Nephron (organoid): ENCODE results near the gene PADI3.

Source experiments
- H3K27ac Mint-ChIP-seq, 3 experiments: 2 replicates each; pipeline ENCODE4 v1.8.0; 2020; ENCODE audit warnings: mixed read lengths in 3 of 3, mild to moderate bottlenecking in 2 of 3, moderate library complexity in 1 of 3
- H3K27me3 Mint-ChIP-seq: 2 replicates; pipeline ENCODE4 v1.8.0; 2021; ENCODE audit warnings: low read depth, mild to moderate bottlenecking, moderate library complexity, mixed read lengths
- H3K36me3 Mint-ChIP-seq: 2 replicates; pipeline ENCODE4 v1.8.0; 2020; ENCODE audit warnings: low read depth, mixed read lengths
- H3K4me1 Mint-ChIP-seq: 2 replicates; pipeline ENCODE4 v1.8.0; 2020; ENCODE audit warnings: mixed read lengths
- H3K4me3 Mint-ChIP-seq, 3 experiments: 2 replicates each; pipeline ENCODE4 v1.8.0; 2020; ENCODE audit warnings: mild to moderate bottlenecking in 3 of 3, mixed read lengths in 3 of 3, moderate library complexity in 2 of 3
- H3K9me3 Mint-ChIP-seq: 2 replicates; pipeline ENCODE4 v1.8.0; 2020; ENCODE audit warnings: mixed read lengths
- CTCF ChIP-seq, 3 experiments: fragments of 200-600 bp; sonication (generic); IDR thresholded peaks; one replicate each; pipeline ENCODE4 v1.5.0; 2021; ENCODE audit warnings: antibody characterized with exemption in 3 of 3; ENCODE audit not compliant: unreplicated experiment in 3 of 3

The PADI3 gene

GRCh38 chr1:17212487-17213121 is 36.3 kb upstream of the PADI3 start:
- Mint-ChIP-seq H3K27me3 (peaks cover 5% of the 10 kb centered on the region), H3K27ac (peak overlapping the region; percentile 86 to 93 (median 89)), H3K36me3 (no peaks in the 10 kb centered on the region), H3K4me1 (peaks cover 28% of the 10 kb centered on the region), H3K9me3 (no peaks in the 10 kb centered on the region), H3K4me3 (peak overlapping the region; percentile 26 to 55 (median 28))
- no peak for TF ChIP-seq CTCF (IDR thresholded peaks at IDR 0.05; ENCODE audit: unreplicated experiment in 3 of 3)

GRCh38 chr1:17213148-17213781 is 35.6 kb upstream of the PADI3 start:
- peak overlapping the region; percentile 86 to 93 (median 89) for H3K27ac Mint-ChIP-seq
- H3K9me3 Mint-ChIP-seq: no peaks in the 10 kb centered on the region
- H3K36me3 Mint-ChIP-seq: no peaks in the 10 kb centered on the region
- no peak for TF ChIP-seq CTCF (IDR thresholded peaks at IDR 0.05; ENCODE audit: unreplicated experiment in 3 of 3)
- H3K27me3 Mint-ChIP-seq: peaks cover 5% of the 10 kb centered on the region
- H3K4me1 Mint-ChIP-seq: peaks cover 28% of the 10 kb centered on the region
- H3K4me3 Mint-ChIP-seq: peak overlapping the region; percentile 23 to 55 (median 28)

- Mint-ChIP-seq H3K27me3 (peaks cover 5% of the 10 kb centered on the region), H3K9me3 (no peaks in the 10 kb centered on the region), H3K27ac (peak overlapping the region in 2 of 3 experiments; percentile 89 to 93), H3K4me3 (no peak overlapping the region), H3K36me3 (no peaks in the 10 kb centered on the region), H3K4me1 (peaks cover 27% of the 10 kb centered on the region)
- TF ChIP-seq CTCF (IDR thresholded peaks at IDR 0.05; ENCODE audit: unreplicated experiment in 3 of 3): no peak
These were observed 35.1 kb upstream of the PADI3 start for GRCh38 chr1:17213782-17214148.

GRCh38 chr1:17214876-17215544 is 33.9 kb upstream of the PADI3 start:
- Mint-ChIP-seq H3K9me3 (no peaks in the 10 kb centered on the region), H3K27ac (no peak overlapping the region), H3K36me3 (no peaks in the 10 kb centered on the region), H3K4me1 (peaks cover 21% of the 10 kb centered on the region), H3K27me3 (peaks cover 5% of the 10 kb centered on the region), H3K4me3 (no peak overlapping the region)
- TF ChIP-seq CTCF (IDR thresholded peaks at IDR 0.05; ENCODE audit: unreplicated experiment in 3 of 3): no peak

GRCh38 chr1:17215545-17215890 is 33.4 kb upstream of the PADI3 start:
- Mint-ChIP-seq H3K9me3 (no peaks in the 10 kb centered on the region), H3K4me3 (no peak overlapping the region), H3K27ac (no peak overlapping the region), H3K27me3 (peaks cover 5% of the 10 kb centered on the region), H3K36me3 (no peaks in the 10 kb centered on the region), H3K4me1 (peaks cover 21% of the 10 kb centered on the region)
- no peak for TF ChIP-seq CTCF (IDR thresholded peaks at IDR 0.05; ENCODE audit: unreplicated experiment in 3 of 3)
